Chondrocyte (in vitro differentiated cells): ENCODE data around the gene POPDC2. TPM values are rescaled to one million over a fixed set of nuclear protein-coding genes. Genes with fewer than 3 reads are reported as not detected.

Experiments used
- DNase-seq: peaks from one replicate; pipeline ENCODE4 v3.0.0; 2021; ENCODE audit warnings: mixed read lengths, low spot score
- H3K27ac Mint-ChIP-seq: one replicate; pipeline ENCODE4 v1.8.0; 2021; ENCODE audit warnings: mild to moderate bottlenecking, moderate library complexity, mixed read lengths; ENCODE audit not compliant: unreplicated experiment
- H3K27me3 Mint-ChIP-seq: 2 replicates; pipeline ENCODE4 v1.8.0; 2021; ENCODE audit warnings: low read depth, mixed read lengths
- H3K36me3 Mint-ChIP-seq: 2 replicates; pipeline ENCODE4 v1.8.0; 2021; ENCODE audit warnings: low read depth, mixed read lengths
- H3K4me1 Mint-ChIP-seq: 2 replicates; pipeline ENCODE4 v1.8.0; 2021; ENCODE audit warnings: low read depth, mild to moderate bottlenecking, mixed read lengths
- H3K4me3 Mint-ChIP-seq: one replicate; pipeline ENCODE4 v1.8.0; 2021; ENCODE audit warnings: mild to moderate bottlenecking, moderate library complexity, mixed read lengths; ENCODE audit not compliant: unreplicated experiment
- H3K9me3 Mint-ChIP-seq: 2 replicates; pipeline ENCODE4 v1.8.0; 2021; ENCODE audit warnings: low read depth, mixed read lengths
- CTCF ChIP-seq: fragments of 200-600 bp; sonication (generic); IDR thresholded peaks from 2 replicates; pipeline ENCODE4 v1.5.0; 2021; ENCODE audit warnings: antibody characterized with exemption, mild to moderate bottlenecking, moderate library complexity
- total RNA-seq: library from RNA; stranded (reverse); gene quantifications from 3 replicates; pipeline ENCODE4 v1.2.1, GENCODE V29; 2021

POPDC2 gene
- total RNA-seq, 1 donor from 2014 or later, result 0.80 TPM

- DNase-seq, result no peak
- H3K4me3 Mint-ChIP-seq, result no peak overlapping the region
- peaks cover 62% of the 10 kb centered on the region for H3K4me1 Mint-ChIP-seq
- H3K27me3 Mint-ChIP-seq, result no peaks in the 10 kb centered on the region
- H3K36me3 Mint-ChIP-seq, result peaks cover 2% of the 10 kb centered on the region
- H3K27ac Mint-ChIP-seq, result peak overlapping the region; percentile 47
- no peak for TF ChIP-seq CTCF
- H3K9me3 Mint-ChIP-seq, result no peaks in the 10 kb centered on the region
Observed at GRCh38 chr3:119631516-119631915, 28.9 kb downstream of the POPDC2 start.

DNA sequence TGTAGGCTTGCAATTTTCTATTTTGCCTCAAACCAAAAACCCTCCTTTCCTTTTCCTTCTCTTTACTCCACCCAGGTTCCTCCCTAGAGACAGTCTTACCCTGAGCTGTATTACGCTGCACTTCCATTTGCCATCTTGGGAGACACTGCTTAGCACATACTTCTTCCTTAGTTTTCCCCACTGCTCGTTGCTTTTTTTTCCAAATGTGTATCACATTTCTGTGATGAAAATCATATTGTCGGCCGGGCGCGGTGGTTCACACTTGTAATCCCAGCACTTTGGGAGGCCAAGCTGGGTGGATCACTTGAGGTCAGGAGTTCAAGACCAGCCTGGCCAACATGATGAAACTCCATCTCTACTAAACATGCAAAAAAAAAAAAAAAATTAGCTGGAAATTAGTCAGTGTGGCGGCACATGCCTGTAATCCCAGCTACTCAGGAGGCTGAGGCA is 29.5 kb downstream of the POPDC2 start:
- DNase-seq, result no peak
- Mint-ChIP-seq H3K27ac (peak overlapping the region; percentile 49), H3K4me1 (peaks cover 61% of the 10 kb centered on the region), H3K9me3 (no peaks in the 10 kb centered on the region), H3K36me3 (peaks cover 2% of the 10 kb centered on the region), H3K27me3 (no peaks in the 10 kb centered on the region), H3K4me3 (no peak overlapping the region)
- TF ChIP-seq CTCF, result no peak

DNA sequence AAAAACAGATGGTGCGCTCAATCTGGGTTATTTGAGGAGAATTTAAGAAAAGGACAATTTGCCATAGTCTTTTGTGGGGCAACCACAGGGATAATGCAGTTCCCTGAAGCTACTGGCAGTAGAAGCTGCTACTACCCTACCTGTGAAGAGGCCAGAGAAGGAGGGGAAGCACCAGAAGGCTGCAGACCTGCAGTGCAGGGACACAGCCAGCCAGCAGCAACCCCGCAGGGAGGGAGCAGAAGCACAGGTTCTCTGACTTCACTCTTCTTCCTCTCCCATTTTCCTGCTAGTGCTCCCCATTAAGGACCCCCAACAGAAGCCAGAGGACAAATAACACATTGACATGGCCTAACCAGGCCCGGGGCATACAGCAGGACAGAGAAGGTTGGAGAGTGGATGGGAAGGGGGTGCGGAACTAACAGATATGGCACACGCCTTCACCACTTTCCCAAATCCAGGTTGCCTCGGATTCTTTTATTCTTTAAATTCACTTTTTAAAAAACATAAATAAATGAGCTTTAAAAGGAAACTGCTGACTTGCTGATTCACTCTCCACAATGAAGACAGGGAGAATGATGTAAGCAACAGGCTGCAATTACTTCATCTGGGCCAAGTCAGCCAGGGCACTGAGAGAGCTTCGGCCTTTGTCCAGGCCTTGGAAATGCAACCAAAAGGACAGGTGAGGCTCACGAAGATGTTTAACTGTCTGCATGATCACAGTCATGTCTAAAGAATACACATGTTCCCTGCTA is 30.1 kb downstream of the POPDC2 start:
- DNase-seq, result no peak
- no peak for TF ChIP-seq CTCF
- Mint-ChIP-seq H3K27me3 (no peaks in the 10 kb centered on the region), H3K27ac (peak overlapping the region; percentile 49), H3K4me1 (peaks cover 65% of the 10 kb centered on the region), H3K4me3 (no peak overlapping the region), H3K36me3 (peaks cover 2% of the 10 kb centered on the region), H3K9me3 (no peaks in the 10 kb centered on the region)

GRCh38 chr3:119628816-119629445 is 31.5 kb downstream of the POPDC2 start:
- no peaks in the 10 kb centered on the region for H3K27me3 Mint-ChIP-seq
- peaks cover 65% of the 10 kb centered on the region for H3K4me1 Mint-ChIP-seq
- H3K27ac Mint-ChIP-seq, result peak overlapping the region; percentile 91
- H3K36me3 Mint-ChIP-seq, result peaks cover 2% of the 10 kb centered on the region
- DNase-seq, result no peak
- H3K9me3 Mint-ChIP-seq, result no peaks in the 10 kb centered on the region
- no peak overlapping the region for H3K4me3 Mint-ChIP-seq
- no peak for TF ChIP-seq CTCF

- Mint-ChIP-seq H3K27ac (peak overlapping the region; percentile 49), H3K4me3 (no peak overlapping the region), H3K9me3 (no peaks in the 10 kb centered on the region), H3K4me1 (peaks cover 65% of the 10 kb centered on the region), H3K36me3 (peaks cover 2% of the 10 kb centered on the region), H3K27me3 (no peaks in the 10 kb centered on the region)
- no peak for TF ChIP-seq CTCF
- no peak for DNase-seq
Observed at GRCh38 chr3:119628390-119628789, 32.0 kb downstream of the POPDC2 start.
